HEK293 (cell line): ENCODE data around the gene TFG.

Experiments used
- SP3 ChIP-seq: fragments of 450-650 bp; formaldehyde crosslinking; IDR thresholded peaks from 2 replicates; pipeline ENCODE4 v1.5.1; 2016; ENCODE audit warnings: missing biosample characterization, missing genetic modification characterization
- ZBTB49 ChIP-seq: fragments of 450-650 bp; formaldehyde crosslinking; IDR thresholded peaks from 2 replicates; pipeline ENCODE4 v1.5.1; 2016; ENCODE audit warnings: missing biosample characterization, missing genetic modification characterization, low read depth
- ZNF138 ChIP-seq: fragments of 450-650 bp; formaldehyde crosslinking; IDR thresholded peaks from 2 replicates; pipeline ENCODE4 v1.5.1; 2016; ENCODE audit warnings: missing biosample characterization, missing genetic modification characterization, borderline replicate concordance
- ZNF549 ChIP-seq: fragments of 450-650 bp; IDR thresholded peaks from 2 replicates; pipeline ENCODE4 v1.5.1; 2018; ENCODE audit warnings: missing biosample characterization, missing genetic modification characterization, mild to moderate bottlenecking, inconsistent platforms, moderate library complexity
- ZNF747 ChIP-seq: fragments of 450-650 bp; formaldehyde crosslinking; IDR thresholded peaks from 2 replicates; pipeline ENCODE4 v1.5.1; 2016; ENCODE audit warnings: missing biosample characterization, missing genetic modification characterization
- TF ChIP-seq, protein P1 (sequence below): fragments of 450-650 bp; formaldehyde crosslinking; optimal IDR thresholded peaks from 2 replicates; pipeline ENCODE3; 2016; ENCODE audit warnings: missing biosample characterization, mild to moderate bottlenecking, missing genetic modification characterization
- TF ChIP-seq, protein P2 (sequence below): fragments of 450-650 bp; formaldehyde crosslinking; IDR thresholded peaks from 2 replicates; pipeline ENCODE4 v1.5.1; 2016; ENCODE audit warnings: missing biosample characterization, missing genetic modification characterization
- TF ChIP-seq, protein P3 (sequence below): fragments of 450-650 bp; formaldehyde crosslinking; IDR thresholded peaks from 2 replicates; pipeline ENCODE4 v1.5.1; 2016; ENCODE audit warnings: missing biosample characterization, missing genetic modification characterization

DNA sequence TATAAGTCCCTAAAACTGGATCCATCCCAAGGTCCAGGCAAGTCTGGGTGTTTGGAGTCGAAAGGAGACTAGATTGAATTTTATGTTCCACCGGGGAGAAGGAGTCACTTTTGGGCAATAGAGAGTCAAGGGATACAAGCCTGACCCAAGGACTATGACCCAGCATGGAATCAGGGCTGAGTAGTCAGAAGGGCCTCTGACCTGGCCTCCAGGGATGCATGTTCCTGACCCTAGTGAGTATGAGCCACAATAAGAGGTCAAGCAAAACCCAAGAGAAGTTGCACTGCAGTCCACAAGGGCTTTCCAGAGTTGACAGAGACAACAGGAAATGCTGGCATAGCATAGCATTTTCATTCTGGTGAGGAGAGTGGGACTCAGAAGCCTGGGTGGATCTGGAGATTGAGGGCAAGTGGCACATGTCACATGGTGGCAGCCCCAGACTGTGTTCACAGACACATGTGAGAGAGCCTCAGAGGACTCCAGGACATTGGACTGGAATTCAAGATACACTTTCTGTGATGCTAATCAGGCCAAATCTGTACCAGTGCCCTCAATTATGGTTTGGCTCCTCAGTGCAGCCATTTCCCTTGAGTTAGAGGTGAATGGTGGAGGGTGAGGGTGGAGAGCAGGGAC, 66.9 kb downstream of the TFG start:
- TF ChIP-seq, protein P1, sequence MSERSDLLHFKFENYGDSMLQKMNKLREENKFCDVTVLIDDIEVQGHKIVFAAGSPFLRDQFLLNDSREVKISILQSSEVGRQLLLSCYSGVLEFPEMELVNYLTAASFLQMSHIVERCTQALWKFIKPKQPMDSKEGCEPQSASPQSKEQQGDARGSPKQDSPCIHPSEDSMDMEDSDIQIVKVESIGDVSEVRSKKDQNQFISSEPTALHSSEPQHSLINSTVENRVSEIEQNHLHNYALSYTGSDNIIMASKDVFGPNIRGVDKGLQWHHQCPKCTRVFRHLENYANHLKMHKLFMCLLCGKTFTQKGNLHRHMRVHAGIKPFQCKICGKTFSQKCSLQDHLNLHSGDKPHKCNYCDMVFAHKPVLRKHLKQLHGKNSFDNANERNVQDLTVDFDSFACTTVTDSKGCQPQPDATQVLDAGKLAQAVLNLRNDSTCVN (tag by site-specific recombination), result no peak
- TF ChIP-seq, protein P2, sequence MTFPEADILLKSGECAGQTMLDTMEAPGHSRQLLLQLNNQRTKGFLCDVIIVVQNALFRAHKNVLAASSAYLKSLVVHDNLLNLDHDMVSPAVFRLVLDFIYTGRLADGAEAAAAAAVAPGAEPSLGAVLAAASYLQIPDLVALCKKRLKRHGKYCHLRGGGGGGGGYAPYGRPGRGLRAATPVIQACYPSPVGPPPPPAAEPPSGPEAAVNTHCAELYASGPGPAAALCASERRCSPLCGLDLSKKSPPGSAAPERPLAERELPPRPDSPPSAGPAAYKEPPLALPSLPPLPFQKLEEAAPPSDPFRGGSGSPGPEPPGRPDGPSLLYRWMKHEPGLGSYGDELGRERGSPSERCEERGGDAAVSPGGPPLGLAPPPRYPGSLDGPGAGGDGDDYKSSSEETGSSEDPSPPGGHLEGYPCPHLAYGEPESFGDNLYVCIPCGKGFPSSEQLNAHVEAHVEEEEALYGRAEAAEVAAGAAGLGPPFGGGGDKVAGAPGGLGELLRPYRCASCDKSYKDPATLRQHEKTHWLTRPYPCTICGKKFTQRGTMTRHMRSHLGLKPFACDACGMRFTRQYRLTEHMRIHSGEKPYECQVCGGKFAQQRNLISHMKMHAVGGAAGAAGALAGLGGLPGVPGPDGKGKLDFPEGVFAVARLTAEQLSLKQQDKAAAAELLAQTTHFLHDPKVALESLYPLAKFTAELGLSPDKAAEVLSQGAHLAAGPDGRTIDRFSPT (tag by site-specific recombination), result no peak
- no peak for TF ChIP-seq ZNF549 (tag by site-specific recombination)
- TF ChIP-seq, protein P3, sequence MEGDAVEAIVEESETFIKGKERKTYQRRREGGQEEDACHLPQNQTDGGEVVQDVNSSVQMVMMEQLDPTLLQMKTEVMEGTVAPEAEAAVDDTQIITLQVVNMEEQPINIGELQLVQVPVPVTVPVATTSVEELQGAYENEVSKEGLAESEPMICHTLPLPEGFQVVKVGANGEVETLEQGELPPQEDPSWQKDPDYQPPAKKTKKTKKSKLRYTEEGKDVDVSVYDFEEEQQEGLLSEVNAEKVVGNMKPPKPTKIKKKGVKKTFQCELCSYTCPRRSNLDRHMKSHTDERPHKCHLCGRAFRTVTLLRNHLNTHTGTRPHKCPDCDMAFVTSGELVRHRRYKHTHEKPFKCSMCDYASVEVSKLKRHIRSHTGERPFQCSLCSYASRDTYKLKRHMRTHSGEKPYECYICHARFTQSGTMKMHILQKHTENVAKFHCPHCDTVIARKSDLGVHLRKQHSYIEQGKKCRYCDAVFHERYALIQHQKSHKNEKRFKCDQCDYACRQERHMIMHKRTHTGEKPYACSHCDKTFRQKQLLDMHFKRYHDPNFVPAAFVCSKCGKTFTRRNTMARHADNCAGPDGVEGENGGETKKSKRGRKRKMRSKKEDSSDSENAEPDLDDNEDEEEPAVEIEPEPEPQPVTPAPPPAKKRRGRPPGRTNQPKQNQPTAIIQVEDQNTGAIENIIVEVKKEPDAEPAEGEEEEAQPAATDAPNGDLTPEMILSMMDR (tag by site-specific recombination), result no peak
- TF ChIP-seq ZBTB49 (tag by site-specific recombination), result no peak
- TF ChIP-seq ZNF138 (tag by site-specific recombination), result no peak
- no peak for TF ChIP-seq SP3 (tag by site-specific recombination)
- no peak for TF ChIP-seq ZNF747 (tag by site-specific recombination)
